HepG2 (cell line): ENCODE data around the gene LLGL2. TPM values are rescaled to one million over a fixed set of nuclear protein-coding genes. Genes with fewer than 3 reads are reported as not detected.
A peak's percentile ranks its signal among the peaks of the same experiment; 100 is the strongest.

Source experiments
- EZH2 ChIP-seq: conservative IDR thresholded peaks from 2 replicates; pipeline ENCODE4 v1.6.1; 2012; ENCODE audit warnings: mild to moderate bottlenecking, low read depth, low read length, moderate library complexity
- FOSL2 ChIP-seq: sonication (generic); formaldehyde crosslinking; IDR thresholded peaks from 2 replicates; pipeline ENCODE4 v1.4.0; 2020; ENCODE audit warnings: missing genetic modification reagents
- FOXO1 ChIP-seq: sonication (generic); formaldehyde crosslinking; IDR thresholded peaks from 2 replicates; pipeline ENCODE4 v1.4.0; 2020; ENCODE audit warnings: missing genetic modification reagents
- HNRNPH1 ChIP-seq: fragments of 200-400 bp; formaldehyde crosslinking; optimal IDR thresholded peaks from 2 replicates; pipeline ENCODE3; 2017; ENCODE audit warnings: mild to moderate bottlenecking, low read depth, low read length
- MAFG ChIP-seq: sonication (generic); formaldehyde crosslinking; IDR thresholded peaks from 2 replicates; pipeline ENCODE4 v1.5.1; 2020; ENCODE audit warnings: mild to moderate bottlenecking, missing genetic modification reagents
- NCOR1 ChIP-seq: fragments of 200-600 bp; sonication (generic); IDR thresholded peaks from 2 replicates; pipeline ENCODE4 v1.7.0; 2017; ENCODE audit warnings: antibody characterized with exemption, low read length, borderline replicate concordance
- NONO ChIP-seq, 2 experiments: fragments of 450-650 bp in 1 of 2; sonication (generic) in 1 of 2; formaldehyde crosslinking in 1 of 2; IDR thresholded peaks in 1 of 2; conservative IDR thresholded peaks in 1 of 2; 2 replicates each; pipeline versions ENCODE4 v1.6.1 to v1.8.0; 2017 to 2022; ENCODE audit warnings: mild to moderate bottlenecking in 1 of 2, missing genetic modification reagents in 1 of 2, moderate library complexity in 1 of 2
- PHF20 ChIP-seq: sonication (generic); formaldehyde crosslinking; IDR thresholded peaks from 2 replicates; pipeline ENCODE4 v1.5.0; 2020; ENCODE audit warnings: mild to moderate bottlenecking, missing genetic modification reagents
- SALL2 ChIP-seq: sonication (generic); formaldehyde crosslinking; IDR thresholded peaks from 2 replicates; pipeline ENCODE4 v1.8.1; 2023; ENCODE audit warnings: mild to moderate bottlenecking, missing genetic modification reagents, inconsistent platforms
- SMARCC2 ChIP-seq: fragments of 450-650 bp; IDR thresholded peaks from 2 replicates; pipeline ENCODE4 v1.6.1; 2017; ENCODE audit warnings: antibody characterized with exemption, mild to moderate bottlenecking
- SNAPC2 ChIP-seq: sonication (generic); formaldehyde crosslinking; IDR thresholded peaks from 2 replicates; pipeline ENCODE4 v1.8.1; 2022; ENCODE audit warnings: mild to moderate bottlenecking, missing genetic modification reagents
- ZNF17 ChIP-seq: sonication (generic); formaldehyde crosslinking; IDR thresholded peaks from 2 replicates; pipeline ENCODE4 v1.5.0; 2020; ENCODE audit warnings: mild to moderate bottlenecking, missing genetic modification reagents
- ZNF569 ChIP-seq: sonication (generic); formaldehyde crosslinking; IDR thresholded peaks from 2 replicates; pipeline ENCODE4 v1.5.0; 2020; ENCODE audit warnings: mild to moderate bottlenecking, missing genetic modification reagents, moderate library complexity, borderline replicate concordance
- ZNF629 ChIP-seq: sonication (generic); formaldehyde crosslinking; conservative IDR thresholded peaks from 2 replicates; pipeline ENCODE4 v1.5.0; 2020; ENCODE audit warnings: missing genetic modification reagents
- ZNF776 ChIP-seq: sonication (generic); formaldehyde crosslinking; IDR thresholded peaks from 2 replicates; pipeline ENCODE4 v1.4.0; 2020; ENCODE audit warnings: mild to moderate bottlenecking, missing genetic modification reagents
- polyA plus RNA-seq, 8 experiments: library from polyadenylated mRNA; depleted of rRNA in 3 of 8; stranded (reverse) in 7 of 8; unstranded in 1 of 8; fragments of >200 nt; fragmentation: Illumina TruSeq in 4 of 8; extraction: Trizol in 4 of 8; gene quantifications; 2 replicates each; pipeline versions ENCODE4 v1.2.1 to v1.2.3, GENCODE V29; 2011 to 2016; ENCODE audit warnings: low read depth in 4 of 8, missing spikeins in 1 of 8, mixed read lengths in 1 of 8; ENCODE audit not compliant: insufficient read depth in 1 of 8
- total RNA-seq, 5 experiments: library from RNA; depleted of rRNA; stranded (reverse); fragments of >200 nt; fragmentation: Illumina TruSeq; extraction: Trizol; gene quantifications; 2 replicates each; pipeline ENCODE4 v1.2.3, GENCODE V29; 2016; ENCODE audit warnings: low read depth in 1 of 5
- TF ChIP-seq, protein P1 (sequence below): IDR thresholded peaks from 2 replicates; pipeline ENCODE4 v1.6.1; 2012; ENCODE audit warnings: low read depth, low read length, improper control_type of control experiment
- TF ChIP-seq, protein P2 (sequence below): sonication (generic); formaldehyde crosslinking; IDR thresholded peaks from 2 replicates; pipeline ENCODE4 v1.8.0; 2022; ENCODE audit warnings: mild to moderate bottlenecking, missing genetic modification reagents, moderate library complexity
- TF ChIP-seq, protein P3 (sequence below): sonication (generic); formaldehyde crosslinking; IDR thresholded peaks from 2 replicates; pipeline ENCODE4 v1.8.1; 2023; ENCODE audit warnings: mild to moderate bottlenecking, inconsistent platforms, moderate library complexity, missing genetic modification reagents, borderline replicate concordance
- TF ChIP-seq, protein P4 (sequence below): sonication (generic); formaldehyde crosslinking; conservative IDR thresholded peaks from 2 replicates; pipeline ENCODE4 v1.4.0; 2020; ENCODE audit warnings: mild to moderate bottlenecking, missing genetic modification reagents, moderate library complexity

LLGL2 gene
- total and polyA plus RNA-seq, 2 of the 13 experiments (the other 11 are each of a cell fraction or from before 2014, with no cell fraction given): 83.0 to 86.7 TPM

DNA sequence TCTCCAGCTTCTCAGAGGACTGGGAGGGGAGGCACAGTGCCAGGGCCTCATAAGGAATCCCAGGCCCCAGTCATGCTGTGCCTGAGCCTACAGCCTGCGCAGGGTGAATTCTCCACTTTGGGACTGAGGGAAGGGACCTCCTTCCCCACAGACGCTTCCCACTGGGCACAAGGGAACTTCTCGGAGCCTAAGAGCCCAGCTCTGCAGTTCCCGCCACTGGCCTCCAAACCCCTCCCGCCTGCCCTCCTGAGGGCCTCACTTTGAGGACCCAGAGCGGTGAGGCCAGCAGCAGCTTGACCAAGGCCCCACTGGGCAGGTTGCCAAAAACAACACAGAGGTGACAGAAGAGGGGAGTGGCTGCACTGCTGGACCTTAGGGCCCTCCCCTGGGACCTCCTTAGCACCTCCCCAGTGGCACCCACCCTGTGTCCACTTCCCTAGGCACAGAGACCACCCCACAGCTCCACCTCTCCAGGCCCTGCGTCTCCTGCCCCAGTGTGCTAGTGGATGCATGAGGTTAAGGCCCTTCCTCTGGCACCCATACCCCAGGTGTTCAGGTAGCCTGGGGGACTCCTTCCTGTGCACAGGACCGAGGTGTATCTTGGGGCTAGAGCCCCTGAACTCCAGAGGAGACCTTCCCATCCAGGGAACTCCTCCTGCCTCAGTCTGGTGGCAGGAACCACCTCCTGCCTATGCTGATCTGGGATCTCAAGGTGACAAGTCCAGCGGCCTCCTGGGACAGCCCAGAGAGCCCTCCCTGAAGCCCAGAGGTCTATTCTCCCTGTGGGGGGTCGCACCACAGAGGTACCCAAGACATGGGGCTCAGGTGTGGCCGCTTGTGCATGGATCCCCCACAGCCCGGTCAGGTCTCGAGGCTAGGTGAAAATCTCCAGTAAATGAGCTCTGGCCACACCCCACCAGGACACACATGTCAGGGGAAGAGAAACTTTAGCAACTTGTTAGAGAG is 13.6 kb upstream of the LLGL2 start (continued):
- TF ChIP-seq ZNF776 (CRISPR knock-in tag) (0 out of 2 replicates have a peak, but pooled peaks have one; percentile 20), HNRNPH1 (no peak), FOSL2 (CRISPR knock-in tag) (peak; percentile 64), FOXO1 (CRISPR knock-in tag) (peak; percentile 72; the same call in 1 of the 2 replicates), SNAPC2 (CRISPR knock-in tag) (peak; percentile 90; the same call in 1 of the 2 replicates), MAFG (no peak), EZH2 (no peak), ZNF629 (CRISPR knock-in tag) (peak; percentile 68; the same call in 1 of the 2 replicates), ZNF569 (no peak), ZNF17 (no peak), NONO (IDR thresholded peaks at IDR 0.05) (no peak), NONO (CRISPR knock-in tag; conservative IDR thresholded peaks at IDR 0.05) (peak; percentile 89), SMARCC2 (no peak), PHF20 (peak; percentile 13; the same call in 1 of the 2 replicates), NCOR1 (peak; percentile 78; the same call in 1 of the 2 replicates), SALL2 (CRISPR knock-in tag) (peak; percentile 94)
- TF ChIP-seq, protein P1, sequence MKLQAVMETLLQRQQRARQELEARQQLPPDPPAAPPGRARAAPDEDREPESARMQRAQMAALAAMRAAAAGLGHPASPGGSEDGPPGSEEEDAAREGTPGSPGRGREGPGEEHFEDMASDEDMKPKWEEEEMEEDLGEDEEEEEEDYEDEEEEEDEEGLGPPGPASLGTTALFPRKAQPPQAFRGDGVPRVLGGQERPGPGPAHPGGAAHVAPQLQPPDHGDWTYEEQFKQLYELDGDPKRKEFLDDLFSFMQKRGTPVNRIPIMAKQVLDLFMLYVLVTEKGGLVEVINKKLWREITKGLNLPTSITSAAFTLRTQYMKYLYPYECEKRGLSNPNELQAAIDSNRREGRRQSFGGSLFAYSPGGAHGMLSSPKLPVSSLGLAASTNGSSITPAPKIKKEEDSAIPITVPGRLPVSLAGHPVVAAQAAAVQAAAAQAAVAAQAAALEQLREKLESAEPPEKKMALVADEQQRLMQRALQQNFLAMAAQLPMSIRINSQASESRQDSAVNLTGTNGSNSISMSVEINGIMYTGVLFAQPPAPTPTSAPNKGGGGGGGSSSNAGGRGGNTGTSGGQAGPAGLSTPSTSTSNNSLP: no peak
- TF ChIP-seq, protein P2, sequence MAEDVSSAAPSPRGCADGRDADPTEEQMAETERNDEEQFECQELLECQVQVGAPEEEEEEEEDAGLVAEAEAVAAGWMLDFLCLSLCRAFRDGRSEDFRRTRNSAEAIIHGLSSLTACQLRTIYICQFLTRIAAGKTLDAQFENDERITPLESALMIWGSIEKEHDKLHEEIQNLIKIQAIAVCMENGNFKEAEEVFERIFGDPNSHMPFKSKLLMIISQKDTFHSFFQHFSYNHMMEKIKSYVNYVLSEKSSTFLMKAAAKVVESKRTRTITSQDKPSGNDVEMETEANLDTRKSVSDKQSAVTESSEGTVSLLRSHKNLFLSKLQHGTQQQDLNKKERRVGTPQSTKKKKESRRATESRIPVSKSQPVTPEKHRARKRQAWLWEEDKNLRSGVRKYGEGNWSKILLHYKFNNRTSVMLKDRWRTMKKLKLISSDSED (CRISPR knock-in tag): no peak
- TF ChIP-seq, protein P3, sequence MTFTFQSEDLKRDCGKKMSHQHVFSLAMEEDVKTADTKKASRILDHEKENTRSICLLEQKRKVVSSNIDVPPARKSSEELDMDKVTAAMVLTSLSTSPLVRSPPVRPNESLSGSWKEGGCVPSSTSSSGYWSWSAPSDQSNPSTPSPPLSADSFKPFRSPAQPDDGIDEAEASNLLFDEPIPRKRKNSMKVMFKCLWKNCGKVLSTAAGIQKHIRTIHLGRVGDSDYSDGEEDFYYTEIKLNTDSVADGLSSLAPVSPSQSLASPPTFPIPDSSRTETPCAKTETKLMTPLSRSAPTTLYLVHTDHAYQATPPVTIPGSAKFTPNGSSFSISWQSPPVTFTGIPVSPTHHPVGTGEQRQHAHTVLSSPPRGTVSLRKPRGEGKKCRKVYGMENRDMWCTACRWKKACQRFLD (CRISPR knock-in tag): 0 out of 2 replicates have a peak, but pooled peaks have one; percentile 57
- TF ChIP-seq, protein P4, sequence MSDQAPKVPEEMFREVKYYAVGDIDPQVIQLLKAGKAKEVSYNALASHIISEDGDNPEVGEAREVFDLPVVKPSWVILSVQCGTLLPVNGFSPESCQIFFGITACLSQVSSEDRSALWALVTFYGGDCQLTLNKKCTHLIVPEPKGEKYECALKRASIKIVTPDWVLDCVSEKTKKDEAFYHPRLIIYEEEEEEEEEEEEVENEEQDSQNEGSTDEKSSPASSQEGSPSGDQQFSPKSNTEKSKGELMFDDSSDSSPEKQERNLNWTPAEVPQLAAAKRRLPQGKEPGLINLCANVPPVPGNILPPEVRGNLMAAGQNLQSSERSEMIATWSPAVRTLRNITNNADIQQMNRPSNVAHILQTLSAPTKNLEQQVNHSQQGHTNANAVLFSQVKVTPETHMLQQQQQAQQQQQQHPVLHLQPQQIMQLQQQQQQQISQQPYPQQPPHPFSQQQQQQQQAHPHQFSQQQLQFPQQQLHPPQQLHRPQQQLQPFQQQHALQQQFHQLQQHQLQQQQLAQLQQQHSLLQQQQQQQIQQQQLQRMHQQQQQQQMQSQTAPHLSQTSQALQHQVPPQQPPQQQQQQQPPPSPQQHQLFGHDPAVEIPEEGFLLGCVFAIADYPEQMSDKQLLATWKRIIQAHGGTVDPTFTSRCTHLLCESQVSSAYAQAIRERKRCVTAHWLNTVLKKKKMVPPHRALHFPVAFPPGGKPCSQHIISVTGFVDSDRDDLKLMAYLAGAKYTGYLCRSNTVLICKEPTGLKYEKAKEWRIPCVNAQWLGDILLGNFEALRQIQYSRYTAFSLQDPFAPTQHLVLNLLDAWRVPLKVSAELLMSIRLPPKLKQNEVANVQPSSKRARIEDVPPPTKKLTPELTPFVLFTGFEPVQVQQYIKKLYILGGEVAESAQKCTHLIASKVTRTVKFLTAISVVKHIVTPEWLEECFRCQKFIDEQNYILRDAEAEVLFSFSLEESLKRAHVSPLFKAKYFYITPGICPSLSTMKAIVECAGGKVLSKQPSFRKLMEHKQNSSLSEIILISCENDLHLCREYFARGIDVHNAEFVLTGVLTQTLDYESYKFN: peak; percentile 99
